Omental fat pad (tissue), 4 donors: ENCODE measurements around the gene TBC1D5. TPM values are rescaled to one million over a fixed set of nuclear protein-coding genes. Genes with fewer than 3 reads are reported as not detected.
"Not testable (repeated sequence)": the region's sequence is repeated elsewhere in the genome, so short reads cannot be mapped to it uniquely, and the experiment has no call there.

Experiments used
- ATAC-seq: fragments of 150-250 bp; one replicate; pipeline ENCODE4 v1.9.1; 2016; ENCODE audit warnings: mild to moderate bottlenecking, moderate library complexity; ENCODE audit not compliant: low FRiP score
- DNase-seq: peaks from one replicate; pipeline ENCODE4 v3.0.0-alpha.2; 2019; ENCODE audit warnings: low spot score
- total RNA-seq, 4 donors: library from RNA; depleted of rRNA; stranded (reverse); fragments of >200 nt; gene quantifications; one replicate each; pipeline ENCODE4 v1.1.0, GENCODE V29; 2016
- TF ChIP-seq, protein P1 (sequence below), 3 donors: fragments of 450-650 bp; IDR thresholded peaks; one replicate each; pipeline ENCODE4 v1.5.1; 2016 to 2017; ENCODE audit warnings: antibody characterized with exemption in 3 of 3, mild to moderate bottlenecking in 3 of 3, moderate library complexity in 2 of 3

Gene TBC1D5
- total RNA-seq, 4 donors from 2014 or later: 56.8 to 92.5 (median 74.8) TPM

DNA sequence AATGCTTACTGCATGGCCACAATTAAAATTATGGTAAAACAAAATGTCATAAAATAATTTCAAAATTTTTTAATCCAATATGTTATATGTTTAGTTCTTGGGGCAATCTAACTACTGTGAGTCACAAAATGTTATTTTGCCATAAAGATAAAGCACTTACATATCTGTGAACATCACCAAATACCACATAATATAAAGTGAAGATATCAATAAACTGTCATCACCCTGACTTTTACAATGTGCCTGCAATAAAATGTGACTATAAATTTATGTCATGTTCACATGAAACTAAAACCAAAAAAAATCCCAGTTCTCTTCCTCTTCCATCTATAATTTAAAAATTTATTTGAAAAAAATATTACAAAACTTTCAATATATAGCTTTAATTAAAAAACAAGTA, 191.8 kb downstream of the TBC1D5 start:
- no peak for ATAC-seq
- DNase-seq: no peak
- TF ChIP-seq, protein P1, sequence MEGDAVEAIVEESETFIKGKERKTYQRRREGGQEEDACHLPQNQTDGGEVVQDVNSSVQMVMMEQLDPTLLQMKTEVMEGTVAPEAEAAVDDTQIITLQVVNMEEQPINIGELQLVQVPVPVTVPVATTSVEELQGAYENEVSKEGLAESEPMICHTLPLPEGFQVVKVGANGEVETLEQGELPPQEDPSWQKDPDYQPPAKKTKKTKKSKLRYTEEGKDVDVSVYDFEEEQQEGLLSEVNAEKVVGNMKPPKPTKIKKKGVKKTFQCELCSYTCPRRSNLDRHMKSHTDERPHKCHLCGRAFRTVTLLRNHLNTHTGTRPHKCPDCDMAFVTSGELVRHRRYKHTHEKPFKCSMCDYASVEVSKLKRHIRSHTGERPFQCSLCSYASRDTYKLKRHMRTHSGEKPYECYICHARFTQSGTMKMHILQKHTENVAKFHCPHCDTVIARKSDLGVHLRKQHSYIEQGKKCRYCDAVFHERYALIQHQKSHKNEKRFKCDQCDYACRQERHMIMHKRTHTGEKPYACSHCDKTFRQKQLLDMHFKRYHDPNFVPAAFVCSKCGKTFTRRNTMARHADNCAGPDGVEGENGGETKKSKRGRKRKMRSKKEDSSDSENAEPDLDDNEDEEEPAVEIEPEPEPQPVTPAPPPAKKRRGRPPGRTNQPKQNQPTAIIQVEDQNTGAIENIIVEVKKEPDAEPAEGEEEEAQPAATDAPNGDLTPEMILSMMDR (IDR thresholded peaks at IDR 0.05): no peak

DNA sequence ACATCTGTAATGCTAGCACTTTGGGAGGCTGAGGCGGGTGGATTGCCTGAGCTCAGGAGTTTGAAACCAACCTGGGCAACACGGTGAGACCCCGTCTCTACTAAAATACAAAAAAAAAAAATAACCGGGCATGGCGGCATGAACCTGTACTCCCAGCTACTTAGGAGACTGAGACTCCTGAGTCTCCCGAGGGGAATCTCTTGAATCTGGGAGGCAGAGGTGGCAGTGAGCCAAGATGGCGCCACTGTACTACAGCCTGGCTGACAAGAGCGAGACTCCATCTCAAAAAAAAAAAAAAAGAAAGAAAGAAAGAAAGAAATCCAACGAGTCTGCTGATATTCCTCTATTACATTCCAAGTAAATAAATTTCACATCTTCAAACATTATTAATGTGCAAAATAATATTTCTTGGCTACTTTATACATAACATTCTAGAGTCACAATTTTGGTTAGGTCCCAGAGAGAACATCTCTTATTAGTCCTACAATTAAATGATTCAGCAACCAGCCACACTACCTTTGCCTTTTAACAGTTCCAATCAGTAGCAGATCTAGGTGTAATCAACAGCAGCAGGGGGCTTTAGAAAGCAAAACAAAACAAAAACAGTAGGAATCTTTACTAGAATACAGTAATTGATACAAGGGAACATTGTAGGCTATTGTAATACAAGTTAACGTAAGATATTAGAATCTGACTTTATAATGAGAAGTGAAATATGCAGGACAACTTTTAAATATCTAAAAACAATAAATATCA, 195.8 kb downstream of the TBC1D5 start:
- no peak for ATAC-seq
- DNase-seq: no peak
- TF ChIP-seq, protein P1 (IDR thresholded peaks at IDR 0.05): no peak

DNA sequence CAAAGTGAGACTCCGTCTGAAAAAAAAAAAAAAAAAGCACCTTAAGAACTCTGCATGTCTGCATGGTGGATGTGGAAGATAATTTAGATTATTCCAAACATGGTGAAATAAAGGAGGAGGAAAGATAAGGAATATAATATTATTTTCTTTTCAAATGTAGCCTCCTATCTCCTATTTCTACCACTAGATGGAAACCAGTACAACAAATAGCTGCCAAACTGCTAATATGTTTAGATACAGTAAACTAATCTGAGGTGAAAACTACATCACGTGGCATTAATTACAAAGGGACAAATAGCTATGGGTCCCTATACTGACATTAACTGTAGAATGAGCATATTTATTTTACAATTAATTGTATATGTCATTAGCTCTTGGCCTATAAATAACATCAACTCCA, 197.8 kb downstream of the TBC1D5 start:
- no peak for ATAC-seq
- TF ChIP-seq, protein P1 (IDR thresholded peaks at IDR 0.05): no peak
- no peak for DNase-seq

DNA sequence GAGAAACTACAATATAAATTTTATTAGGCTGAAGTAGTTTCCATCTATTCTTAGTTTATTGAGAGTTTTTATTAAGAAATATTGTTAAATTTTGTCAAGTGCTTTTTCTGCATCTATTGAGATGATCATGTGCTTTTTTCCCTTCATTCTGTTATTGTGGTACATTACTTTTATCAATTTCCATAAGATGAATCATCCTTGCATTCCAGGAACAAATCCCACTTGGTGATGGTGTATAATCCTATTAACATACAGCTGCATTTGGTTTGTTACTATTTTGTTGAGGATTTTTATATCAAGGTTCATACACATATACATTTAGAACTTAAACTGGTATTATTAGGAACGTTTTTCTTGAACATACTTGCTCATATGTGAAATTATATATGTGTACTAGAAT, 199.8 kb downstream of the TBC1D5 start:
- DNase-seq: no peak
- no peak for ATAC-seq
- TF ChIP-seq, protein P1 (IDR thresholded peaks at IDR 0.05): no peak

- DNase-seq: no peak
- no peak for ATAC-seq
- TF ChIP-seq, protein P1 (IDR thresholded peaks at IDR 0.05): no peak
Observed at GRCh38 chr3:17539436-17539835, 203.0 kb downstream of the TBC1D5 start.

DNA sequence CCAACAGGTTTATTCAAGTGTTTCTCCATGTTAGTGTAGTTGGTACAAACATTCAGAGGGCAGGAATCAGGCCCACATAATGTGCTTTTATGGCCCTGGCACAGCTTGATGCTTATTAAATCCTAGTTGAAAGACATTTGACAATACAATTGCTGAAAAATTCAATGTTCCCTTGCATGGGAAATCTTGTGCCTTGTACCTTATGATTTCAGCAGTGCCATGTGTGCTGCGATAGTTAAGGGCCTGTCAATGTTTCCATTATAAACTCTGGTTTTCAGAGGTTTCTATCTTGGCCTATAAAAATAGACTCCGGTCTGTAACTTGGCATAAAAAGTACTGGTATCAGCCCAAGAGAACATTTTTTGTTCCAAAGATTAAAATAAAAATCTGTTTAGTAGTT, 207.2 kb downstream of the TBC1D5 start:
- ATAC-seq: no peak
- TF ChIP-seq, protein P1 (IDR thresholded peaks at IDR 0.05): no peak
- DNase-seq: no peak

DNA sequence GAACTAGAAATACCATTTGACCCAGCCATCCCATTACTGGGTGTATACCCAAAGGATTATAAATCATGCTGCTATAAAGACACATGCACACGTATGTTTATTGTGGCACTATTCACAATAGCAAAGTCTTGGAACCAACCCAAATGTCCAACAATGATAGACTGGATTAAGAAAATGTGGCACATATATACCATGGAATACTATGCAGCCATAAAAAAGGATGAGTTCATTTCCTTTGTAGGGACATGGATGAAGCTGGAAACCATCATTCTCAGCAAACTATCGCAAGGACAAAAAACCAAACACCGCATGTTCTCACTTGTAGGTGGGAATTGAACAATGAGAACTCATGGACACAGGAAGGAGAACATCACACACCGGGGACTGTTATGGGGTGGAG, 210.0 kb downstream of the TBC1D5 start:
- ATAC-seq, DNase-seq: not testable (repeated sequence)
